GM23248 (cell line): ENCODE data around the gene DNAJC21. TPM values are rescaled to one million over a fixed set of nuclear protein-coding genes. Genes with fewer than 3 reads are reported as not detected.

ENCODE experiments used
- DNase-seq: peaks from one replicate; pipeline ENCODE4 v3.0.0-alpha.2; 2015
- H2AFZ ChIP-seq: fragments of 200-600 bp; sonication (generic); 2 replicates; pipeline ENCODE4 v1.6.1; 2016; ENCODE audit warnings: antibody characterized with exemption
- H3F3A ChIP-seq: fragments of 200-600 bp; sonication (generic); 2 replicates; pipeline ENCODE4 v1.6.1; 2016; ENCODE audit warnings: mild to moderate bottlenecking, antibody characterized with exemption, mixed run types; ENCODE audit not compliant: insufficient read depth
- H3K27ac ChIP-seq: fragments of 200-600 bp; sonication (generic); 2 replicates; pipeline ENCODE4 v1.5.1; 2016; ENCODE audit warnings: mild to moderate bottlenecking
- H3K27me3 ChIP-seq: fragments of 200-600 bp; sonication (generic); replicated peaks from 2 replicates; pipeline ENCODE4 v1.6.1; 2016; ENCODE audit warnings: mild to moderate bottlenecking; ENCODE audit not compliant: insufficient read depth
- H3K36me3 ChIP-seq: fragments of 200-600 bp; sonication (generic); 2 replicates; pipeline ENCODE4 v1.6.1; 2016; ENCODE audit warnings: low read depth, mild to moderate bottlenecking
- H3K4me1 ChIP-seq: fragments of 200-600 bp; sonication (generic); 2 replicates; pipeline ENCODE4 v1.6.1; 2016; ENCODE audit warnings: mild to moderate bottlenecking; ENCODE audit not compliant: insufficient read depth
- H3K4me2 ChIP-seq: fragments of 200-600 bp; sonication (generic); one replicate; pipeline ENCODE4 v1.6.1; 2016; ENCODE audit warnings: mild to moderate bottlenecking; ENCODE audit not compliant: unreplicated experiment
- H3K4me3 ChIP-seq: fragments of 200-600 bp; sonication (generic); 2 replicates; pipeline ENCODE4 v1.5.1; 2016; ENCODE audit warnings: mild to moderate bottlenecking
- H3K79me2 ChIP-seq: fragments of 200-600 bp; sonication (generic); 2 replicates; pipeline ENCODE4 v1.6.1; 2016; ENCODE audit warnings: mild to moderate bottlenecking; ENCODE audit not compliant: insufficient read depth
- H3K9ac ChIP-seq: fragments of 200-600 bp; sonication (generic); 2 replicates; pipeline ENCODE4 v1.6.1; 2016; ENCODE audit warnings: mild to moderate bottlenecking
- H3K9me2 ChIP-seq: fragments of 200-600 bp; sonication (generic); 2 replicates; pipeline ENCODE4 v1.6.1; 2016; ENCODE audit warnings: mixed run types, mild to moderate bottlenecking, moderate library complexity; ENCODE audit not compliant: insufficient read depth
- H3K9me3 ChIP-seq: fragments of 200-600 bp; sonication (generic); one replicate; pipeline ENCODE4 v1.6.1; 2017; ENCODE audit warnings: low read depth
- H4K20me1 ChIP-seq: fragments of 200-600 bp; sonication (generic); 2 replicates; pipeline ENCODE4 v1.6.0; 2016; ENCODE audit not compliant: insufficient read depth
- EZH2 ChIP-seq: fragments of 200-600 bp; sonication (generic); IDR thresholded peaks from 2 replicates; pipeline ENCODE4 v1.6.1; 2018; ENCODE audit warnings: antibody characterized with exemption, mild to moderate bottlenecking; ENCODE audit not compliant: insufficient read depth, poor library complexity, severe bottlenecking
- EZH2phosphoT487 ChIP-seq: fragments of 200-600 bp; sonication (generic); IDR thresholded peaks from 2 replicates; pipeline ENCODE4 v1.6.1; 2018; ENCODE audit warnings: antibody characterized with exemption, moderate library complexity, mild to moderate bottlenecking, low read depth; ENCODE audit not compliant: insufficient read depth
- WGBS, 2 experiments: methylation state at CpG; one replicate each; pipeline ENCODE4 v1.1.6; 2015 to 2017; ENCODE audit warnings: low lambda C conversion rate in 2 of 2, low coverage in 1 of 2; ENCODE audit errors: missing lambda C conversion rate in 2 of 2; 5-methylcytosine and 5-hydroxymethylcytosine counted together
- in situ Hi-C: fragments of 300-500 bp; cut with MboI; formaldehyde crosslinking; loops from 2 replicates; pipeline ENCODE4 v1.15.0; 2020
- polyA plus RNA-seq: library from polyadenylated mRNA; unstranded; fragments of >200 nt; fragmentation: Nextera tagmentation; extraction: Ambion mirVana; gene quantifications from 2 replicates; pipeline ENCODE4 v1.2.1, GENCODE V29; 2016
- total RNA-seq: library from RNA; depleted of rRNA; stranded (reverse); fragments of >200 nt; shearing (Covaris generic); gene quantifications from 2 replicates; pipeline ENCODE4 v1.2.3, GENCODE V29; 2014

The DNAJC21 gene
- total and polyA plus RNA-seq, 2 experiments from 2014 or later, result 15.5 to 30.4 TPM

DNA sequence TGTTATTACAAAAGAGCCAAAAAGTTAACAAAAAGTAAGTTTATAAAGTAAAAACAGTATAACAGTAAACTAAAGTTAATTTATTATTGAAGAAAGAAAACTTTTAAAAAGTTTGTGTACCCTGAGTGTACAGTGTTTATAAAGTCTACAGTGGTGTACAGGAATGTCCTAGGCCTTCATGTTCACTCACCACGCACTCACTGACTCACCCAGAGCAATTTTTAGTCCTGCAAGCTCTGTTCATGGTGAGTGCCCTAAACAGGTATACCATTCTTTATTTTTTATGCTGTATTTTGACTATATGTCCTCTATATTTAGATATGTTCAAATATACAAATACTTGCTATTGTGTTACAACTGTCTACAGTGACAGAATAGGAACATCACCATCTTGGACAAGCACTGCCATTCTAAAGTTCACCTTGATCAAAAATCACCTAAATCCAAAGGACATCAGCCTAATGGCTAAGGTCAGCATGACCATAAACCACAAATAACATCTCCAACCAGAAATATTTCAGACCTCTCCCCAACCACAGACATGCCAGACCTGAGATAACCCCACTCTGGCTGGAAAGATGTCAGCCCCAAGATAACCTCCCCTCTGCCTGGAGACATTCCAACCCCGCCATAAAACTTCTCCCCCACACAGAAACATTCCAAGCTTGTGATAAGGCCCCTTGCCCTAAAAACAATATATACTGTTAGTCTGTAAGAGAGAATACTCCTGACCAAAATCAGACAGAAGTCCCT is 62.3 kb downstream of the DNAJC21 start:
- in situ Hi-C loops, result no loop called here
- H3K27me3 ChIP-seq, result peaks cover 14% of the 10 kb centered on the region; the same call in 1 of the 2 replicates
- H3K9me2 ChIP-seq, result no peaks in the 10 kb centered on the region
- H3K27ac ChIP-seq, result no peak overlapping the region
- H3K9me3 ChIP-seq, result no peaks in the 10 kb centered on the region
- H3K4me2 ChIP-seq, result no peak overlapping the region
- DNase-seq, result peak; percentile 5
- no peaks in the 10 kb centered on the region for H3K79me2 ChIP-seq
- H3K9ac ChIP-seq, result no peak overlapping the region
- no peaks in the 10 kb centered on the region for H3K36me3 ChIP-seq
- H3F3A ChIP-seq, result no peaks in the 10 kb centered on the region
- WGBS, 2 experiments, result 67% methylated on average over 2 of the region's 2 CpGs
- TF ChIP-seq EZH2phosphoT487 (no peak), EZH2 (no peak)
- no peaks in the 10 kb centered on the region for H4K20me1 ChIP-seq
- H3K4me3 ChIP-seq, result no peak overlapping the region
- no peaks in the 10 kb centered on the region for H3K4me1 ChIP-seq
- no peak overlapping the region for H2AFZ ChIP-seq

DNA sequence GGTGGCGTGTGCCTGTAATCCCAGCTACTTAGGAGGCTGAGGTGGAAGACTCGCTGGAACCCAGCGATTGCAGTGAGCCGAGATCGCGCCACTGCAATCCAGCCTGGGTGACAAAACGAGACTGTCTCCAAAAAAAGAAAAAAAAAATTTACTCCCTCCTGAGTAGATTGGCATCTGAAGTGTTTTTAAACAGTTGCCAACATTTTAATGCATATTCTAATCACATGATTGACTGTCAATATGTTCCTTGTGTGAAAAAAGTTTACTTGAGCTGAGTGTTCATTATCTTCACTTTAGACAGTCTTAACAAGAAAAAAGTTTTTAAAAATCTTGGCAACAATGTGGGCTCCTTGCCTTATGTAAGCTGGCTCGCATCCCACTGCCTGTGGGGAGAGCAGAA is 64.6 kb downstream of the DNAJC21 start:
- in situ Hi-C loops, result no loop called here
- 0 out of 2 replicates have a peak, but pooled peaks cover 3% of the 10 kb centered on the region for H3K4me1 ChIP-seq
- no peaks in the 10 kb centered on the region for H3K36me3 ChIP-seq
- H3K27ac ChIP-seq, result no peak overlapping the region
- H3K79me2 ChIP-seq, result no peaks in the 10 kb centered on the region
- H3K9me2 ChIP-seq, result no peaks in the 10 kb centered on the region
- H3F3A ChIP-seq, result 0 out of 2 replicates have a peak, but pooled peaks cover 6% of the 10 kb centered on the region
- no peak overlapping the region for H3K4me3 ChIP-seq
- DNase-seq, result no peak
- 65 to 70% methylated on average over 8 of the region's 8 CpGs for WGBS, 2 experiments
- H3K27me3 ChIP-seq, result peaks cover 14% of the 10 kb centered on the region; the same call in 1 of the 2 replicates
- H2AFZ ChIP-seq, result no peak overlapping the region
- no peaks in the 10 kb centered on the region for H4K20me1 ChIP-seq
- no peak overlapping the region for H3K9ac ChIP-seq
- H3K9me3 ChIP-seq, result no peaks in the 10 kb centered on the region
- H3K4me2 ChIP-seq, result no peak overlapping the region
- TF ChIP-seq EZH2phosphoT487 (no peak), EZH2 (no peak)

DNA sequence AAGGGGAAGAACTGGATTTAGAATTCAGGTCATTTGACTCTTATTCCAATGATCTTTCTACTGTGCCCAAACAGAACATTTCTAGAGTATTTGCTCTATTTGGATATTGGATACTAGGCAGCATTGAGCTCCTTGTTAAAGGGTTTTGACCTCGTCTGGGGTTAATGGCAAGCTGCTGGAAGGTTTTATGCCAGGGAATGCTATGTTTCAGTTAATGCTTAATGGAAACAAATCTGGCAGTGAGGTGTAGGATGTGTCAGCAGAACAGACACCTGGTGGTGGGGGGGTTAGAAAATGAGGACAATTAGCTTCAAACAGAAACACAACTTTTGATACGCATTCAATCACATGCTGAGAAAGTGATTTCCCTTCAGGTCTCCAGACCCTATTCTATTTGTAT is 66.9 kb downstream of the DNAJC21 start:
- H3K36me3 ChIP-seq, result no peaks in the 10 kb centered on the region
- H3K4me2 ChIP-seq, result no peak overlapping the region
- no peaks in the 10 kb centered on the region for H4K20me1 ChIP-seq
- 0 out of 2 replicates have a peak, but pooled peaks cover 3% of the 10 kb centered on the region for H3K4me1 ChIP-seq
- no peak for DNase-seq
- H3K4me3 ChIP-seq, result no peak overlapping the region
- no peak overlapping the region for H3K27ac ChIP-seq
- no peak for TF ChIP-seq EZH2
- TF ChIP-seq EZH2phosphoT487, result no peak
- no peaks in the 10 kb centered on the region for H3K9me3 ChIP-seq
- no peak overlapping the region for H2AFZ ChIP-seq
- 59 to 65% methylated on average over 2 of the region's 2 CpGs for WGBS, 2 experiments
- no peak overlapping the region for H3K9ac ChIP-seq
- H3F3A ChIP-seq, result 0 out of 2 replicates have a peak, but pooled peaks cover 6% of the 10 kb centered on the region
- in situ Hi-C loops, result no loop called here
- H3K27me3 ChIP-seq, result peaks cover 14% of the 10 kb centered on the region; the same call in 1 of the 2 replicates
- H3K79me2 ChIP-seq, result no peaks in the 10 kb centered on the region
- no peaks in the 10 kb centered on the region for H3K9me2 ChIP-seq

DNA sequence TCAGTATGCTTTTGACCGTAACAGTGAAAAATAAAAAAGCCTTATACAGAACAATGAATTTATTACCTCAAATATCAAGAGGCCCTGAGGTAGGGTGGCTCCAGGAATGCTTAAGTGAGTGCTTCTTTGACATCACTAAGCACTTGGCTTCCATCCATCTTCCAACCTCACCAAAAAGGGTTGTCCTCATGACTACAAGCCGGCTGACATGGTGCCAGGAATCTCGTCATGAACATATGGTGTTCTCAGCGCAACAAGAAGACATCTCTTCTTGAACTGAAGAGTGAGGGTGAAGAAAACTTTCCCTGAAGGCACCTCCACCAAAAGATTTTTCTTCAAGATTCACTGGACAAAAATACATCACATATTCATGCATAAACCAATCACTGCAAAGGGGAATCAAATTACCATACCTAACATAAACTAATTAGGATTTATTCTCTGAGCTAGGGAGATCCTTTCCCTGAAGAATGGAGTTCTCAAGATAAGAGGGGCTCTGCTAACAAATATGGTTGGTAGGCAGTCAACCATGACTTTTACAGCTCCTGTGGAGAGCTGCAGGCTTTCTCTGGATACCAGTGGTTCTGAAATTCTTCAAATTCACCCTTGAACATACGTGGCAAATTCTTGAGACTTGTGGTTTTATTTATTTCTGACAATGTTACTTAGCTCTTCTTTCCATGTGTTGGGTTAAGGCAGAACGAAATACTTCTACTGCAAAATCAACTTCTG is 68.9 kb downstream of the DNAJC21 start:
- Histone ChIP-seq H3K27ac (no peak overlapping the region), H2AFZ (no peak overlapping the region), H3K4me1 (0 out of 2 replicates have a peak, but pooled peaks cover 3% of the 10 kb centered on the region), H4K20me1 (no peaks in the 10 kb centered on the region), H3K27me3 (peaks cover 14% of the 10 kb centered on the region; the same call in 1 of the 2 replicates), H3K9me3 (no peaks in the 10 kb centered on the region), H3K4me2 (no peak overlapping the region), H3K9ac (no peak overlapping the region), H3K4me3 (no peak overlapping the region), H3K9me2 (no peaks in the 10 kb centered on the region), H3K79me2 (no peaks in the 10 kb centered on the region), H3F3A (0 out of 2 replicates have a peak, but pooled peaks cover 6% of the 10 kb centered on the region), H3K36me3 (no peaks in the 10 kb centered on the region)
- 29 to 30% methylated on average over 6 of the region's 6 CpGs for WGBS, 2 experiments
- in situ Hi-C loops, result no loop called here
- no peak for TF ChIP-seq EZH2
- TF ChIP-seq EZH2phosphoT487, result no peak
- DNase-seq, result peak; percentile 82
